NCI-H82 treated with DMSO at 0.1 percent for 48 hours (cell line): ENCODE data around the gene OR1J2.

Experiments
- DNase-seq: peaks from one replicate; lab custom pipeline; 2025; ENCODE audit not compliant: unreplicated experiment; lab: John Stamatoyannopoulos, UW

Gene OR1J2

DNA sequence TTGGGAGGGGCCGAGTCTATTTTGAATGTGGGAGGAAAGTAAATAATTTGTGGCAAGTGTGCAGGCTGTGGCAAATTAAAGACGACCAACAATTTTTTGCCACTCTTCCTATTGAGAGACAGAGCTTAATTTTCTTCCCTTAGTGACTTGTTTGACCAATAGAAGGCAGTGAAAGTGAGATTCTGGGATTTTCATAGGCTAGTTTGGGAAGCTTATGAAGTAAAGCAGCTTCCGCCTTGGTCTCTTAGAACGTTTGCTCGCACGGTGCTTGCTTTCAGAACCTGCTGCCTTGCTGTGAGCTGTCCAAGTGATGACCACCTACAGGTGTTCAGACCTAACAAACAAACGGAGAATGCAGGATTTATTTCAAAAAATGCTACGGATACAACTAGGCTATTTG is 35.6 kb downstream of the OR1J2 start:
- no peak for DNase-seq

DNA sequence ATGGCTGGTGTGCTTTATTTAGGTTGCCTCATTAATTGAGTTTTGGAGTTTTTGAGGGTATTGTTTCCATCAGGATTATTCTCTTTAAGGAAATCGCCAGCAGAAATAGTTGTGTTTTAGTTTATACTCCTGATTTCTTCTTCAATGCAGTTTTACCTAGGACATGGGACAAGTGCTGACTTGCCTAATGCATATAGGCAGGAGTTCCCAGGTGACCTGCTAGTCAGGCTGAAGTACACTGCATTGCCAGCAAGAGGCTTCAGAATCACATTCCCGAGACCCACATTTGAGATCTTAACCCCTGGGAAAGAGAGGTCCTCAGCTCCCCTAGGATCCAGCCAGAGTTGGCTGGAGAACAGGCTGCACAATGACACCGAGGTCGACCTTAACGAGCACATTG is 40.8 kb downstream of the OR1J2 start:
- DNase-seq: no peak

- no peak for DNase-seq
Observed at GRCh38 chr9:122552812-122553211, 42.2 kb downstream of the OR1J2 start, which contains the start of gene OR1N2. Gene OR1N2, plus strand, starts transcription at chr9:122553112. Its CDS starts 100 bp downstream, at chr9:122553212.
